Activated CD4-positive, alpha-beta T cell treated with anti-CD3 and anti-CD28 coated beads for 48 hours (primary cell): ENCODE measurements around the gene POLG.

Experiments used
- DNase-seq: peaks from one replicate; pipeline ENCODE4 v3.0.0-alpha.2; 2020

POLG gene

GRCh38 chr15:89334510-89335297 lies at the start of gene POLG:
TSS of gene POLG (minus strand) at chr15:89334824. CDS start at chr15:89333754, 1,070 bp downstream.
- DNase-seq = peak; percentile 99

DNA sequence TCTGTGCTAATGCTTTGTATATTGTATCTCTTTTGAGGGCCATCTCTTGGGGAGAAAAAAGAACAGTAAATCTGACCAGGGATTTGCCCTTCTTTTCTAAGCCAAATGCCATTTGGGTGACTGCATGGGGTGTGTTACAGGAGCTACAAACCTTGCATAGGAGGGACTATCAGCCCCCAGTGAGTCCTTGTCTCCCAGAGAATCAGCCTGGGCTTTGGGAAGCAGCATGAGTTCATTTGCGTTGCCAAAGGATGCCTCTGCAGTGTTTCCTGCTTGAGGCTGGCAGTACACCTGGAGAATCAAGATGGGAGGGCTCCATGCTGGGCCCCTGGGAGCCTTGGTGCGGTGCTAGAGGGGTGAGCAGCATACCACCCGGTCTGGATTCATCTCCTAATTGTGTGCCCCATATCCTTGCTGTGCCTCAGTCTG lies 49.6 kb upstream of the POLG start:
- DNase-seq = no peak

DNA sequence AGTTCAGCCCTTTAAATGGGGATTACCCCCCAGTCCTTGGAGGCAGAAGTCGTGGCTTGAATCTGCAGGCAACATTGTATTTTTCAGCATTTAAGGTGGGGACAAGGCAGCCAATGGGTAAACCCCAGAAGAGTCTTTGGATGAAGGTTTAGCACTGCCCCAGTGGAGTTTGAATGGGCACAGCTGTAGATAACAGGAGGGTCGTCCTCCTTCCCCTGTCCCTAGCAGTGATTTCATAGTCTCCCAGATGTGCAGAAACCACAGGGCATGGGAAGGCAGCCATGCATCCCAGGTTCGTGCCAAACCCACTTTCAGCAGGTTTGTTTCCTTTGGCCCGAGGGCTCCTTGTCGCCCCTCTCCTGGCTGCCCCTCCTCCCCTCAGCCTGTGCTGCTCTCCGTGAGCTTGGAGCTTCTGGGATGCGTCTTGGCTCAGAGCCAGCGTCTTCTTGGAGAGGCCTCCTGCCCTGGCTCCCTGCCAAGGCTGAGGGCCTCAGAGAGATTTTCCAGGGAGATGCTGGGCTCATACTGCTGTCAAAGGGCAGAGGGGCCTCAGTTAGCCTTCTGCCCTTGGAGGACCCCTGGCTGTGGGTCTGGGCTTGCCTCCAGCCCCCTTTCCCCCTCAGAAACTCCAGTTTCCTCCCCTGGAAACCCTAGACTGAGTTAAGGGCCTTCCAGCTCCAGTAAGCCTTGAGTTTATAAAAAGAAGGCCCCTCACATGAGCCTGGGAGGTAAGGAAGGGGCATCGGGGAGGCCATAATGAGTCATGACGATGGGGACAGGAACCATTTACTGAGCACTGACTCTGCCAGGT lies 48.9 kb upstream of the POLG start:
- no peak for DNase-seq

DNA sequence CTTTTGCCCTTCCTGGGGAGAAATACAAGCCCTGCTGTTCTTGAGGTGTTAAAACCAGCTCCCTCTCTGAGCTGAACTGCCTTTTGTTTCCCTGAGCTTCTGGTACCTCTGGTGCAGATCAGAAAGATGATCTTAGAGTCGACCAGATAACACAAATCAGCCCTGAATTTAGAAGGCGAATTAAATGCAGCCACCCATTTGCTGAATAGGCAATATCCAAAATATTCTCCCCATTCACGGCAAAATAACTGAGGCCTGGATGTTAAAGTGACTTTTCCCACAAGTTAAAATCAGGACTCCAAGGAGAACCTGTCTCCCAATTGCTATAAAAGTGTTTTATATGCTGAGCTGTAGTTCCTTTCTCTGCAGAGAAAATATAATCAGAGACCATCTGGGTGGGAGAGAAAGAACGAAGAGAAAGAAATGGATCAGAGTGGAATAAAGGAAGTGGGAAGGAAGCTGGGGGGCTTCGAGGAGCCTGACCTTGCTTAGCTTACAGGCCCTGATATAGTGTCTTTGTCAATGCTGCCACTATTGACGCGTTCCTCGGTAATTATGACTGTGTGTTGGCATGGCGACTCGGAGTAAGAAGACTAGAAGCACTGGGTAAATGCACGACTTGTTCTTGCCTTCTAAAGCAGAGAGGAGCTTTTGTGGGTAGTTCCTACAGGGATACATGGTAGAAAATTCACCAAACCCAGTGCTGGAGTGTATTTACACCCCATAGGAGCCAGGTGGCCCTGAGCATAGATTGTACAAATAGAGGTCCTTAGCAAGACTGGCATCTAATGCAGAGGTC lies 47.5 kb upstream of the POLG start:
- no peak for DNase-seq

GRCh38 chr15:89381331-89381730 lies 46.7 kb upstream of the POLG start:
- DNase-seq = no peak

DNA sequence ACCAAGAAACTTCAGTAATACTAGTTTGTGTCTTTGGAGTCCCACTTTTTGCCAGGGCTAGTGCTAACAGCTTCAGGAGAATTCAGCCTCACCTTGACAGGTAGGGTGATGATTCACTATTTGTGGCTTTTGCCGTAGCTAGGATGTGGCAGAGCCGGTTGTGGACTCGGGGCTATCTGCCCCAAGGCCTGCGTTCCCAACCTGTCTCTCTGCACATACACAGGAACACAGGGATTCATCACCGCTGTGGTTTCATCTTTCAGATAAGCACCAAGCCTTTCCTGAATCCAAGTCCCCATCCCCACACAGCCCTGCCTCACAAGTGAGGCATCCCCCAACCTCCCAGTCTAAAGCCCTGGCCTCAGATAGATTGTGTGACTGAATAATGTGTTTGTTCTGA lies 45.2 kb upstream of the POLG start:
- DNase-seq = no peak

DNA sequence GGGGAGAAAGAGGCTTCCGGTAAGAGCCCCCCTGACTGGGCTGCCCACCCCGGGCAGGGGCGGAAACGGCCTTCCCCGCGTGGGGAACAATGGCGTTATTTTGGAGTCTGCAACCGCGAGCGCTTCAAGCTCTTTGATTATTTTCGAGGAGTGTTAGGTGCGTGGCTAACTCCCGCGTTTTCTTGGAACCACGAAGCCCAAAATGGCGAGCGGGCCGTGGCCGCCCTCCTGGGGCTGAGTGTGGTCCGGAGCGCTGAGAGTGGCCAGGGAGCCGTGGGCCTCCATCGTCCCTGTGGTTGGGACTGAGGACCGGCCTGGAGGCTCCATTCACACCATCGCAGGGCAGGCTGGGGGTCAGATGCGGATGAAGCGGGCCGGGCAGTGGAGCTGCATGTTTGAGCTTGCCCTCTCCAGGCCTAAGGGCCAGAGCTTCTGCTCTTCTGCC lies 44.6 kb upstream of the POLG start:
- DNase-seq = no peak

DNA sequence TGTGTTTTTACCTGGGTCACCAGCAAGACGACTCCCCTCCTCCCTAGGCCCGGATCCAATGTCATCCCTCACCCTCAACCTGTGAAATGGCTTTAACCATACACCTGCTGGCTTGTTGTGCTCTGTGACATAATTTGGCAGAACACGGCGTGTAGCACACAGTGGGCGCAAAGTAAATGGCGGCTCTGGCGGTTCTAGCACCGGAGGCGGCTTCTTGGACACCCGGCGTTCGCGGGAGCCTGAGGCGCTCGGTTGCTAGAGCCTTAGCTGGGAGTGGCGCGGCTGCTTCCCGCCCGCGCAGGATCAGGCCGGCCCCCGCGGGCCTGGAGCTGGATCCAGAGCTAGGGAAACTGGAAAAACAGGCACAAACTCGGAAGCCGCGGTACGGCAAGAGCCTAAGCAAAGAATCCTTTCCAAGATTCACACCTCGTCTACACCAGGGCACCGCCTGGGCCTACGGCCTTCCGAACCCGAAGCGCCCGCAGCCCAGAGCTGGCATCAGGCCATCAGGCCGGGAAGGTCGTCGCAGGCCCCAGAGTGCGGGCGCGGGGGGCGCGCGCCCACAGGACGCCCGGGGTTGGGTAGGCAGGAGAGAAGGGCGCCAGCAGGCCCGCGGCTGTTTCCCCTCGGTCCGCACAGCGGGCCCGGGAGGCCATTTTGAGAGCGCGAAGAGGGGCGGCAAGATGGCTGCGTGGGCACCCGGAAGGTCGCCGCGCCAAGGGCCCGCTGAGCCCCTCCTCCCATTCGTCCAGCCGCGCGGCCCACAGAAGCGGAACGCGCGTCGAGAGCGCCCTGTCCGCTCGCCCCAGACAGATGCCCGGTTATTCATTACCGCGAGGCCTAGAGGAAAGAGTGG lies 43.9 kb upstream of the POLG start:
- DNase-seq = no peak

GRCh38 chr15:89377842-89378295 lies 43.2 kb upstream of the POLG start:
- DNase-seq = no peak

- DNase-seq = no peak
Measured at GRCh38 chr15:89377024-89377841, 42.6 kb upstream of the POLG start.

- no peak for DNase-seq
Measured at GRCh38 chr15:89376388-89376787, 41.8 kb upstream of the POLG start.

DNA sequence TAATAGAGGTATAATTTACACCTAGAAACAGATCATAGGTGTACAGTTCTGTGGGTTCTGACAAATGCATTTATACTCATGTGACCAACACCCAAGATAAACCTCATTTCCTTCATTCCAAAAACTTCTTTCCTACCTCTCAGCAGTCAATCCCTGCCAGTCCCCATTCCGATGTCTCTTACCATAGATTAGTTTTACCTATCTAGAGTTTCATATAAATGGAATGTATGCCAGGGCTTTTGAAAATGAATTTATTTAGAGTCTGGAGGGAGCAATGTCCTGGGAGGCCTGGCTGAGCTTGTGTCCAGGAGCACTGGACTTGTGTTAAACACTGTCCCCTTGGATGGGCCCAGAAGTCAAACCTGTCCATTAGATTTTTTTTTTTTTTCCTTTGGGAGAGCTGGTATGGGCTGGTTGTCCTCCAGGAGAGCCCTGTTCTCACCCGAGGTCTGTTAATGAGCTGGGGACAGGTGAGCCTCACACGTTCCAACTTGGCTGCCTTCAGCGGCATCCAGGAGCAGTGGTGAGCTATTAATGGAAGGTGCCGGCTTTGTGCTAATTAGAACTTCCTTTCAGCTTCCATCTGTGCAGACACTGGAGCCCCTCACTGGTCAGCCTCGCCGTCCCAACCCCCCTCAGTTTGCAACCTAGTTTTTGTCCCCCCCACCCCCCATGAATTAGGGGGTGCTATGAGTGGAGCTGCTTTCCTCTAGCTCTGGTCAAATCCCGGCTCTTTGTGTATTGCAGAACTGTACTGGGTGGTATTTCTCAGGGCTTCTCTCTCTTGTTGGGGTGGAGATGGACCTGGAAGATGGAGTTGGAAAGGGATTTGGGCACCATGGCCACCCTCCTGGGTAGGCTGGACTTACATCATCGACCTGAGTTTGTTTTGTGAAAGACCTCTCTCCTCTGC lies 40.7 kb upstream of the POLG start:
- no peak for DNase-seq

- DNase-seq = no peak
Measured at GRCh38 chr15:89374086-89374981, 39.7 kb upstream of the POLG start.

- no peak for DNase-seq
Measured at GRCh38 chr15:89372069-89372935, 37.7 kb upstream of the POLG start.

DNA sequence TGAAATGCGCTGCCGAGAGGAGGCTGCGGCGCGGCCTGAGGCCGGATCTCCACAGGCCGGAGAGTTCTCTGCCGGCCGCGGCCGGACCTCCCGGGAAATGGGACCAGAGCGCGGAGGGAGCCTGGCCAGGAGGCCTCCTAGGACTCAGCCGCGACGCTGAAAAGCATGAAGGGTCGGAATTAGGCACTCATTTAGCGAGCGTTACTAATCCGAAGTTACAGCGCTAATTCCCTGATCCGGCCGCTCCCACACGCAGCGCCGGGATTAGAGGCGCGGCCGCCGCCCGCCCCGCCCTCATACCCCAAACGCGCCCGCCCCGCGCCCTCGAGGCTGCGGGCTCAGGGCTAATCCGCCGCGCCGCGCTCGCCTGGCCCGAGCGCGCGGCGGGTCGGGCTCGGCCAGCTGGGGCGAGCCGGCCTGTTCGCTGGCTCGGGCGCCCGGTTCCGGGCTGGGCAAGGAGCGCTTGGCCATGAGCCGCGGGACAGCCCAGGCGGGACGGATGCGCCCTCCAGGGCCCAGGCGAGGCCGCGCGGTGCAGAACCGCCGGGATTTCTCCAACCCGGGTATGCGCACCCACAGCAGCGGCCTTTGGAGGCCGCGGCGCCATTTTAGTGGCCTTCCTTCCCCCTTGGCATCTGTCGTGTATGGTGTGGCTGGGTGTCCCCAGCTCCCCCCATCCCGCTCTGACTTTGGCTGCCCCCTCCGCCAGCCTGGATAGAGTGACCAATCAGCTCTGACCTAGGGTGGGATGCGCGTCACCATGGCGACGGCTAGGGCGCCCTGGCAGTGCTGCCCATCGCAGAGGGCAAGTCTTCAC lies 36.8 kb upstream of the POLG start:
- no peak for DNase-seq

GRCh38 chr15:89370978-89371227 lies 36.3 kb upstream of the POLG start:
- no peak for DNase-seq
